Endothelial cell of umbilical vein (primary cell): ENCODE measurements around the gene CEP68. TPM values are rescaled to one million over a fixed set of nuclear protein-coding genes. Genes with fewer than 3 reads are reported as not detected.

Experiments
- BruUV-seq: library from RNA; stranded (reverse); fragments of 400-500 nt; replicated peaks from 2 replicates; lab custom pipeline; 2021; lab: Mats Ljungman, UMichigan
- CTCF ChIA-PET: fragments of 300-600, 350-600 bp; sonication (Branson Sonifier 250); formaldehyde crosslinking; loops from one replicate; lab custom pipeline; 2021; ENCODE audit warnings: antibody characterized with exemption, inconsistent platforms; lab: Charles Lee
- POLR2A ChIA-PET: fragments of 300-600, 350-600 bp; sonication (Branson Sonifier 250); formaldehyde crosslinking; loops from one replicate; lab custom pipeline; 2021; ENCODE audit warnings: antibody characterized with exemption, inconsistent platforms; lab: Charles Lee
- DNase-seq: peaks from one replicate; pipeline ENCODE4 v3.0.0-alpha.2; 2011; ENCODE audit warnings: low read depth, low spot score
- FAIRE-seq: peaks from 2 replicates; lab custom pipeline; 2011; peaks lifted over from hg19 to GRCh38; lab: Jason Lieb, UNC
- H2AFZ ChIP-seq: 2 replicates; pipeline ENCODE4 v1.6.0; 2012; ENCODE audit warnings: low read depth, low read length, control low read depth, inconsistent platforms
- H3K27ac ChIP-seq: 2 replicates; pipeline ENCODE4 v1.5.1; 2011; ENCODE audit warnings: low read depth, mild to moderate bottlenecking, control low read depth, low read length, moderate library complexity; ENCODE audit not compliant: insufficient read depth
- H3K27me3 ChIP-seq, 2 experiments: 2 replicates each; pipeline versions ENCODE4 v1.6.0 to v1.6.1; 2011; ENCODE audit warnings: low read length in 2 of 2, mixed read lengths in 1 of 2; ENCODE audit not compliant: control insufficient read depth in 2 of 2, insufficient read depth in 2 of 2
- H3K36me3 ChIP-seq, 2 experiments: 2 replicates in 1 of 2; 3 replicates in 1 of 2; pipeline ENCODE4 v1.5.1; 2011; ENCODE audit warnings: low read length in 2 of 2, mild to moderate bottlenecking in 1 of 2, moderate library complexity in 1 of 2; ENCODE audit not compliant: control insufficient read depth in 2 of 2, insufficient read depth in 2 of 2; ENCODE audit errors: extremely low read depth in 1 of 2
- H3K4me1 ChIP-seq: 3 replicates; pipeline ENCODE4 v1.5.1; 2011; ENCODE audit warnings: mild to moderate bottlenecking, low read length; ENCODE audit not compliant: control insufficient read depth, insufficient read depth; ENCODE audit errors: extremely low read depth
- H3K4me2 ChIP-seq: 2 replicates; pipeline ENCODE4 v1.6.1; 2011; ENCODE audit warnings: low read length, control low read depth, mixed read lengths; ENCODE audit not compliant: insufficient read depth
- H3K4me3 ChIP-seq, 3 experiments: fragments of 200-600 bp in 1 of 3; sonication (generic), shearing (Covaris generic) in 1 of 3; replicated peaks in 1 of 3; 2 replicates each; pipeline ENCODE4 v1.5.1; 2011 to 2016; ENCODE audit warnings: control low read depth in 3 of 3, low read length in 3 of 3, mild to moderate bottlenecking in 2 of 3, inconsistent platforms in 1 of 3, low read depth in 1 of 3, moderate library complexity in 1 of 3; ENCODE audit not compliant: insufficient read depth in 1 of 3
- H3K79me2 ChIP-seq: 2 replicates; pipeline ENCODE4 v1.6.0; 2012; ENCODE audit warnings: low read length, inconsistent platforms; ENCODE audit not compliant: control insufficient read depth, insufficient read depth
- H3K9ac ChIP-seq: replicated peaks from 2 replicates; pipeline ENCODE3; 2011; ENCODE audit warnings: low read length, control low read depth; ENCODE audit not compliant: insufficient read depth; ENCODE audit errors: extremely low read depth
- H3K9me1 ChIP-seq: replicated peaks from 3 replicates; pipeline ENCODE4 v1.6.0; 2011; ENCODE audit warnings: mild to moderate bottlenecking, low read length; ENCODE audit not compliant: control insufficient read depth, insufficient read depth; ENCODE audit errors: extremely low read depth
- H3K9me3 ChIP-seq: replicated peaks from 2 replicates; pipeline ENCODE4 v1.5.1; 2012; ENCODE audit warnings: low read length, inconsistent platforms; ENCODE audit not compliant: control insufficient read depth, insufficient read depth
- H4K20me1 ChIP-seq: replicated peaks from 2 replicates; pipeline ENCODE3; 2011; ENCODE audit warnings: mild to moderate bottlenecking, low read length; ENCODE audit not compliant: control insufficient read depth, insufficient read depth; ENCODE audit errors: extremely low read depth
- MYC ChIP-seq: IDR thresholded peaks from one replicate; pipeline ENCODE4 v1.6.1; 2011; ENCODE audit warnings: mild to moderate bottlenecking, low read depth, low read length
- dilution Hi-C: fragments of 300-500 bp; cut with MboI; formaldehyde crosslinking; loops from one replicate; pipeline ENCODE4 v1.15.0; 2019; ENCODE audit warnings: low sequenced_read_pairs; ENCODE audit not compliant: extremely low pct_ligation_motif_present
- intact Hi-C: fragments of 100-400 bp; cut with micrococcal nuclease; formaldehyde crosslinking; loops from one replicate; pipeline ENCODE4 v1.10.0; 2022
- polyA plus RNA-seq, 4 experiments: library from polyadenylated mRNA; depleted of rRNA in 3 of 4; stranded (reverse) in 3 of 4; unstranded in 1 of 4; fragments of >200 nt; gene quantifications; 2 replicates each; pipeline versions ENCODE4 v1.2.1 to v1.2.3, GENCODE V29; 2011 to 2012; ENCODE audit warnings: missing spikeins in 1 of 4
- total RNA-seq: library from RNA; stranded (reverse); gene quantifications from 2 replicates; pipeline ENCODE4 v1.2.3, GENCODE V29; 2021
- TF ChIP-seq, protein P1 (sequence below), 2 donors: IDR thresholded peaks; 1 replicate in 1 of 2; 2 replicates in 1 of 2; pipeline ENCODE4 v1.5.1; 2011; ENCODE audit warnings: low read length in 2 of 2, mild to moderate bottlenecking in 2 of 2, moderate library complexity in 2 of 2, control low read depth in 1 of 2, inconsistent platforms in 1 of 2, low read depth in 1 of 2; ENCODE audit not compliant: insufficient read depth in 1 of 2; ENCODE audit errors: extremely low read depth in 1 of 2
- TF ChIP-seq, protein P2 (sequence below): IDR thresholded peaks from 2 replicates; pipeline ENCODE4 v1.6.1; 2011; ENCODE audit not compliant: insufficient read depth, insufficient read length

CEP68 gene
- total and polyA plus RNA-seq, 2 donors (not counting 3 experiments of a cell fraction or from before 2014, with no cell fraction given) = 21.4 to 22.0 TPM

DNA sequence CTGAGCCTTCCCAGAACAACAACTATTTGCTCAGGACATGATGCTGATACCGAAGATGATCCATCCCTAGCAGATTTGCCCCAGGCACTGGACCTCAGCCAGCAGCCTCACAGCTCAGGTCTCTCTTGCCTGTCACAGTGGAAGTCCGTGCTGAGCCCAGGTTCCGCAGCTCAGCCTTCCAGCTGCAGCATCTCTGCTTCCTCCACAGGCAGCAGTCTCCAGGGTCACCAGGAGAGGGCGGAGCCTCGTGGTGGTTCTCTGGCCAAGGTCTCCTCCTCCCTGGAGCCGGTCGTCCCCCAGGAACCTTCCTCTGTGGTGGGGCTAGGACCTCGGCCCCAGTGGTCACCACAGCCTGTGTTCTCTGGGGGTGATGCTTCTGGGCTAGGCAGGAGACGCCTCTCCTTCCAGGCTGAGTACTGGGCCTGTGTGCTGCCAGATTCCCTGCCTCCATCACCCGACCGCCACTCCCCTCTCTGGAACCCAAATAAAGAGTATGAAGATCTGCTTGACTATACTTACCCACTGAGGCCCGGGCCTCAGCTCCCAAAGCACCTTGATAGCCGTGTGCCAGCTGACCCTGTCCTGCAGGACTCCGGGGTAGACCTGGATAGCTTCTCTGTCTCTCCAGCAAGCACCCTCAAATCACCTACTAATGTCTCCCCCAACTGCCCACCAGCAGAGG lies 15.4 kb downstream of the CEP68 start:
- H4K20me1 ChIP-seq = no peaks in the 10 kb centered on the region
- CTCF ChIA-PET = interaction anchor here (1.1 to 2.6 kb wide), 4 partner anchors 15 to 154 kb away, joined by 3 to 14 read pairs (median 4); no protein-coding TSS in a partner anchor
- dilution Hi-C loops (no loop called here), intact Hi-C loops (no loop called here)
- peaks cover 3% of the 10 kb centered on the region for H3K79me2 ChIP-seq
- no peak overlapping the region for H2AFZ ChIP-seq
- H3K4me3 ChIP-seq = no peak overlapping the region
- DNase-seq (no peak), FAIRE-seq (no peak)
- H3K9me3 ChIP-seq = no peaks in the 10 kb centered on the region
- TF ChIP-seq MYC = no peak
- TF ChIP-seq, protein P1, sequence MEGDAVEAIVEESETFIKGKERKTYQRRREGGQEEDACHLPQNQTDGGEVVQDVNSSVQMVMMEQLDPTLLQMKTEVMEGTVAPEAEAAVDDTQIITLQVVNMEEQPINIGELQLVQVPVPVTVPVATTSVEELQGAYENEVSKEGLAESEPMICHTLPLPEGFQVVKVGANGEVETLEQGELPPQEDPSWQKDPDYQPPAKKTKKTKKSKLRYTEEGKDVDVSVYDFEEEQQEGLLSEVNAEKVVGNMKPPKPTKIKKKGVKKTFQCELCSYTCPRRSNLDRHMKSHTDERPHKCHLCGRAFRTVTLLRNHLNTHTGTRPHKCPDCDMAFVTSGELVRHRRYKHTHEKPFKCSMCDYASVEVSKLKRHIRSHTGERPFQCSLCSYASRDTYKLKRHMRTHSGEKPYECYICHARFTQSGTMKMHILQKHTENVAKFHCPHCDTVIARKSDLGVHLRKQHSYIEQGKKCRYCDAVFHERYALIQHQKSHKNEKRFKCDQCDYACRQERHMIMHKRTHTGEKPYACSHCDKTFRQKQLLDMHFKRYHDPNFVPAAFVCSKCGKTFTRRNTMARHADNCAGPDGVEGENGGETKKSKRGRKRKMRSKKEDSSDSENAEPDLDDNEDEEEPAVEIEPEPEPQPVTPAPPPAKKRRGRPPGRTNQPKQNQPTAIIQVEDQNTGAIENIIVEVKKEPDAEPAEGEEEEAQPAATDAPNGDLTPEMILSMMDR (IDR thresholded peaks at IDR 0.05; ENCODE audit: extremely low read depth in 1 of 2, insufficient read depth in 1 of 2, low read depth in 1 of 2, low read length in 2 of 2) = peak in 1 of 2 donors; percentile 18
- TF ChIP-seq, protein P2, sequence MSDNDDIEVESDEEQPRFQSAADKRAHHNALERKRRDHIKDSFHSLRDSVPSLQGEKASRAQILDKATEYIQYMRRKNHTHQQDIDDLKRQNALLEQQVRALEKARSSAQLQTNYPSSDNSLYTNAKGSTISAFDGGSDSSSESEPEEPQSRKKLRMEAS = no peak
- H3K27ac ChIP-seq = no peak overlapping the region
- POLR2A ChIA-PET = no interaction called here
- H3K4me2 ChIP-seq = no peak overlapping the region
- no TSS peak for BruUV-seq
- H3K4me1 ChIP-seq = peaks cover 38% of the 10 kb centered on the region
- H3K27me3 ChIP-seq = no peaks in the 10 kb centered on the region
- H3K36me3 ChIP-seq = peaks cover 6 to 37% of the 10 kb centered on the region in 2 experiments
- H3K9ac ChIP-seq = no peak overlapping the region
- H3K9me1 ChIP-seq = no peaks in the 10 kb centered on the region
